IMR-90 (cell line): ENCODE results near the gene KAZN. TPM values are rescaled to one million over a fixed set of nuclear protein-coding genes. Genes with fewer than 3 reads are reported as not detected.

Source experiments
- ATAC-seq: fragments of 200-7000 bp; cut with Tn5 transposase; 2 replicates; pipeline ENCODE4 v1.9.1; 2020; ENCODE audit warnings: low read depth, mild to moderate bottlenecking, moderate library complexity
- BruUV-seq: library from RNA; stranded (reverse); fragments of 400-500 nt; replicated peaks from 2 replicates; lab custom pipeline; 2021; lab: Mats Ljungman, UMichigan
- CTCF ChIA-PET: fragments of 300-600 bp; formaldehyde crosslinking; extraction: SDS; loops from one replicate; lab custom pipeline; 2021; ENCODE audit warnings: antibody characterized with exemption; lab: Yijun Ruan, JAX
- POLR2A ChIA-PET: fragments of 300-600 bp; sonication (Branson Sonifier 250); formaldehyde crosslinking; loops from one replicate; lab custom pipeline; 2022; ENCODE audit warnings: antibody characterized with exemption; ENCODE audit not compliant: unreplicated experiment; lab: Charles Lee
- DNase-seq: peaks from one replicate; pipeline ENCODE4 v3.0.0; 2013
- H2AFZ ChIP-seq: replicated peaks from 2 replicates; pipeline ENCODE3; 2013; ENCODE audit warnings: low read length, mild to moderate bottlenecking; ENCODE audit not compliant: poor library complexity
- H2AK5ac ChIP-seq: 2 replicates; pipeline ENCODE4 v1.6.1; 2013; ENCODE audit warnings: low read depth, low read length, inconsistent platforms
- H2AK9ac ChIP-seq: replicated peaks from 2 replicates; pipeline ENCODE3; 2013; ENCODE audit warnings: mild to moderate bottlenecking, low read depth, low read length, moderate library complexity; ENCODE audit not compliant: poor library complexity
- H2BK120ac ChIP-seq: 2 replicates; pipeline ENCODE4 v1.6.1; 2013; ENCODE audit warnings: low read depth, low read length, inconsistent platforms
- H2BK15ac ChIP-seq: 3 replicates; pipeline ENCODE4 v1.6.1; 2013; ENCODE audit warnings: low read depth, low read length, inconsistent platforms
- H2BK20ac ChIP-seq: 2 replicates; pipeline ENCODE4 v1.6.1; 2013; ENCODE audit warnings: low read depth, mild to moderate bottlenecking, inconsistent platforms, low read length, moderate library complexity
- H2BK5ac ChIP-seq: 2 replicates; pipeline ENCODE4 v1.6.1; 2013; ENCODE audit warnings: mild to moderate bottlenecking, low read depth, low read length, inconsistent platforms; ENCODE audit not compliant: poor library complexity, severe bottlenecking
- H3K14ac ChIP-seq: replicated peaks from 2 replicates; pipeline ENCODE4 v1.6.1; 2013; ENCODE audit warnings: low read depth, low read length, inconsistent platforms
- H3K18ac ChIP-seq: 2 replicates; pipeline ENCODE4 v1.6.1; 2013; ENCODE audit warnings: low read depth, low read length, control low read depth
- H3K23ac ChIP-seq: 2 replicates; pipeline ENCODE4 v1.6.1; 2013; ENCODE audit warnings: low read depth, low read length, inconsistent platforms
- H3K27ac ChIP-seq: 2 replicates; pipeline ENCODE4 v1.5.1; 2013; ENCODE audit warnings: mild to moderate bottlenecking, control low read depth, low read length; ENCODE audit not compliant: insufficient read depth
- H3K27me3 ChIP-seq: 2 replicates; pipeline ENCODE4 v1.6.1; 2013; ENCODE audit warnings: low read length; ENCODE audit not compliant: control insufficient read depth, insufficient read depth
- H3K36me3 ChIP-seq: 2 replicates; pipeline ENCODE4 v1.6.1; 2013; ENCODE audit warnings: low read length, mixed read lengths; ENCODE audit not compliant: control insufficient read depth, insufficient read depth
- H3K4ac ChIP-seq: 2 replicates; pipeline ENCODE4 v1.6.1; 2013; ENCODE audit warnings: low read depth, low read length, inconsistent platforms
- H3K4me1 ChIP-seq: 2 replicates; pipeline ENCODE4 v1.6.1; 2013; ENCODE audit warnings: low read length, mixed read lengths; ENCODE audit not compliant: control insufficient read depth, insufficient read depth
- H3K4me2 ChIP-seq: 2 replicates; pipeline ENCODE4 v1.6.1; 2013; ENCODE audit warnings: low read depth, mild to moderate bottlenecking, control low read depth, low read length, moderate library complexity
- H3K4me3 ChIP-seq: 2 replicates; pipeline ENCODE4 v1.5.1; 2013; ENCODE audit warnings: low read depth, mild to moderate bottlenecking, control low read depth, low read length, moderate library complexity; ENCODE audit not compliant: insufficient read depth
- H3K56ac ChIP-seq: 2 replicates; pipeline ENCODE4 v1.6.1; 2013; ENCODE audit warnings: low read length, inconsistent platforms; ENCODE audit not compliant: insufficient read depth; ENCODE audit errors: extremely low read depth
- H3K79me1 ChIP-seq, 2 experiments: 2 replicates each; pipeline ENCODE4 v1.6.1; 2013; ENCODE audit warnings: low read length in 2 of 2, inconsistent platforms in 1 of 2, low read depth in 1 of 2
- H3K9ac ChIP-seq: 2 replicates; pipeline ENCODE4 v1.6.1; 2013; ENCODE audit warnings: low read depth, low read length, control low read depth
- H3K9me1 ChIP-seq: 2 replicates; pipeline ENCODE4 v1.6.1; 2013; ENCODE audit warnings: low read length, inconsistent platforms; ENCODE audit not compliant: insufficient read depth
- H3K9me3 ChIP-seq: 2 replicates; pipeline ENCODE4 v1.6.1; 2013; ENCODE audit warnings: low read length; ENCODE audit not compliant: control insufficient read depth, insufficient read depth
- H4K20me1 ChIP-seq: 2 replicates; pipeline ENCODE4 v1.6.1; 2013; ENCODE audit warnings: low read length, inconsistent platforms; ENCODE audit not compliant: insufficient read depth
- H4K5ac ChIP-seq: 2 replicates; pipeline ENCODE4 v1.6.1; 2013; ENCODE audit warnings: mild to moderate bottlenecking, low read depth, low read length, control low read depth
- H4K8ac ChIP-seq, 2 experiments: 2 replicates each; pipeline ENCODE4 v1.6.1; 2013; ENCODE audit warnings: low read depth in 2 of 2, low read length in 2 of 2, control low read depth in 1 of 2, inconsistent platforms in 1 of 2
- H4K91ac ChIP-seq: 2 replicates; pipeline ENCODE4 v1.6.1; 2013; ENCODE audit warnings: low read depth, low read length, inconsistent platforms; ENCODE audit not compliant: insufficient read depth
- BHLHE40 ChIP-seq: fragments of 150-350 bp; IDR thresholded peaks from 2 replicates; pipeline ENCODE4 v1.6.1; 2016; ENCODE audit warnings: mild to moderate bottlenecking, low read depth, low read length
- CEBPB ChIP-seq: IDR thresholded peaks from 2 replicates; pipeline ENCODE4 v1.6.1; 2012; ENCODE audit warnings: low read depth, low read length, improper control_type of control experiment
- CHD1 ChIP-seq: IDR thresholded peaks from 2 replicates; pipeline ENCODE4 v1.6.1; 2012; ENCODE audit warnings: low read depth, low read length, improper control_type of control experiment
- ELK1 ChIP-seq: fragments of 150-350 bp; IDR thresholded peaks from 2 replicates; pipeline ENCODE4 v1.6.1; 2016; ENCODE audit warnings: low read depth, mild to moderate bottlenecking, low read length, moderate library complexity, borderline replicate concordance
- MXI1 ChIP-seq: IDR thresholded peaks from 2 replicates; pipeline ENCODE4 v1.6.1; 2012; ENCODE audit warnings: low read depth, mild to moderate bottlenecking, low read length, moderate library complexity, borderline replicate concordance
- POLR2A ChIP-seq: IDR thresholded peaks from 2 replicates; pipeline ENCODE4 v1.6.1; 2012; ENCODE audit warnings: mild to moderate bottlenecking, low read depth, low read length
- RCOR1 ChIP-seq: IDR thresholded peaks from 2 replicates; pipeline ENCODE4 v1.6.1; 2012; ENCODE audit warnings: mild to moderate bottlenecking, low read length, improper control_type of control experiment; ENCODE audit not compliant: insufficient replicate concordance
- SMC3 ChIP-seq: fragments of 150-350 bp; IDR thresholded peaks from 2 replicates; pipeline ENCODE4 v1.6.1; 2016; ENCODE audit warnings: low read depth, mild to moderate bottlenecking, antibody characterized with exemption, low read length, moderate library complexity
- USF2 ChIP-seq: fragments of 150-350 bp; IDR thresholded peaks from 2 replicates; pipeline ENCODE4 v1.6.1; 2017; ENCODE audit warnings: mild to moderate bottlenecking, antibody characterized with exemption, low read length, low read depth
- WGBS, 2 experiments: methylation state at CpG; one replicate each; pipeline versions ENCODE4 v1.1.5 to v1.1.7; 2013; ENCODE audit warnings: missing lambda C conversion rate in 2 of 2; ENCODE audit not compliant: insufficient read length in 1 of 2; ENCODE audit errors: extremely low coverage in 2 of 2; 5-methylcytosine and 5-hydroxymethylcytosine counted together
- dilution Hi-C: fragments of 300-500 bp; cut with HindIII; formaldehyde crosslinking; loops from one replicate; pipeline ENCODE4 v1.14.3; 2018; ENCODE audit warnings: low sequenced_read_pairs; ENCODE audit not compliant: unreplicated experiment
- in situ Hi-C: fragments of 300-500 bp; cut with MboI; formaldehyde crosslinking; loops from 3 replicates; pipeline ENCODE4 v1.14.3; 2019; ENCODE audit warnings: low sequenced_read_pairs, inconsistent platforms, mixed read lengths
- intact Hi-C: fragments of 100-400 bp; cut with micrococcal nuclease; formaldehyde crosslinking; loops from 2 replicates; pipeline ENCODE4 v1.10.0; 2022
- polyA plus RNA-seq, 3 experiments: library from polyadenylated mRNA; depleted of rRNA; stranded (reverse); fragments of >200 nt; gene quantifications; 2 replicates each; pipeline ENCODE4 v1.2.3, GENCODE V29; 2012; ENCODE audit warnings: low replicate concordance in 1 of 3
- total RNA-seq: library from RNA; depleted of rRNA; stranded (reverse); fragments of >200 nt; gene quantifications from 2 replicates; pipeline ENCODE4 v1.2.3, GENCODE V29; 2012

The KAZN gene
- total and polyA plus RNA-seq, 2 of the 4 experiments (the other 2 are of a cell fraction): 5.2 to 10.5 TPM

GRCh38 chr1:14625572-14625971, 27.1 kb downstream of the KAZN start:
- Histone ChIP-seq H4K8ac (no peak overlapping the region), H3K18ac (no peak overlapping the region), H2BK5ac (no peak overlapping the region), H3K9ac (no peak overlapping the region), H3K4me3 (no peak overlapping the region), H3K14ac (no peak overlapping the region), H3K9me1 (no peaks in the 10 kb centered on the region), H2AK9ac (no peak overlapping the region), H3K79me1 (no peaks in the 10 kb centered on the region), H3K27ac (no peak overlapping the region), H3K27me3 (no peaks in the 10 kb centered on the region; the same call in 1 of the 2 replicates), H2BK15ac (no peak overlapping the region), H4K5ac (no peak overlapping the region), H3K36me3 (no peaks in the 10 kb centered on the region), H3K4me1 (peaks cover 5% of the 10 kb centered on the region; the same call in 1 of the 2 replicates), H3K4ac (no peak overlapping the region), H3K56ac (no peak overlapping the region), H2AK5ac (no peak overlapping the region), H4K91ac (no peak overlapping the region), H4K20me1 (no peaks in the 10 kb centered on the region), H2BK120ac (no peak overlapping the region), H3K4me2 (no peak overlapping the region), H3K23ac (no peak overlapping the region), H2BK20ac (no peak overlapping the region), H2AFZ (no peak overlapping the region), H3K9me3 (0 out of 2 replicates have a peak, but pooled peaks cover 3% of the 10 kb centered on the region)
- dilution Hi-C loops: no loop called here
- DNase-seq (no peak), ATAC-seq (no peak)
- TF ChIP-seq CHD1 (no peak), CEBPB (no peak), RCOR1 (no peak), ELK1 (no peak), POLR2A (no peak), USF2 (no peak), MXI1 (no peak), BHLHE40 (no peak), SMC3 (no peak)
- BruUV-seq: no TSS peak
- intact Hi-C loops: no loop called here
- POLR2A ChIA-PET: no interaction called here
- 100% methylated on average over 2 of the region's 11 CpGs; no CpG with 5 or more reads in 1 of the 2 experiments for WGBS, 2 experiments
- in situ Hi-C loops: no loop called here
- CTCF ChIA-PET: interaction anchor here (1.5 kb wide), 1 partner anchor 14 kb away, joined by 4 read pairs; no protein-coding TSS in a partner anchor
